Cardiac fibroblast (primary cell): Measurements from ENCODE around the gene CYB5RL.

Source experiments
- DNase-seq, 2 donors: peaks; one replicate each; pipeline versions ENCODE4 v3.0.0 to v3.0.0-alpha.2; 2010; ENCODE audit warnings: low read depth in 2 of 2
- H3K4me3 ChIP-seq, 2 donors: replicated peaks in 1 of 2; 1 replicate in 1 of 2; 2 replicates in 1 of 2; pipeline ENCODE4 v1.5.1; 2011; ENCODE audit warnings: low read depth in 2 of 2, low read length in 2 of 2, mild to moderate bottlenecking in 2 of 2, moderate library complexity in 1 of 2
- CTCF ChIP-seq: IDR thresholded peaks from one replicate; pipeline ENCODE4 v1.5.1; 2011; ENCODE audit warnings: low read depth, mild to moderate bottlenecking, low read length, inconsistent platforms

Gene CYB5RL

GRCh38 chr1:54243022-54243421 is 43.2 kb upstream of the CYB5RL start:
- H3K4me3 ChIP-seq, result no peak overlapping the region
- DNase-seq, result no peak
- no peak for TF ChIP-seq CTCF

- H3K4me3 ChIP-seq, result no peak overlapping the region
- DNase-seq, result no peak
- TF ChIP-seq CTCF, result no peak
Observed at GRCh38 chr1:54241364-54241763, 41.5 kb upstream of the CYB5RL start.

GRCh38 chr1:54240741-54241335 is 41.0 kb upstream of the CYB5RL start:
- TF ChIP-seq CTCF, result no peak
- H3K4me3 ChIP-seq, result no peak overlapping the region
- DNase-seq, result no peak

- H3K4me3 ChIP-seq, result no peak overlapping the region
- no peak for DNase-seq
- no peak for TF ChIP-seq CTCF
Observed at GRCh38 chr1:54239631-54240031, 39.8 kb upstream of the CYB5RL start.

GRCh38 chr1:54239035-54239383 is 39.2 kb upstream of the CYB5RL start:
- no peak for DNase-seq
- TF ChIP-seq CTCF, result no peak
- no peak overlapping the region for H3K4me3 ChIP-seq

- DNase-seq, result no peak
- TF ChIP-seq CTCF, result no peak
- no peak overlapping the region for H3K4me3 ChIP-seq
Observed at GRCh38 chr1:54238353-54239034, 38.7 kb upstream of the CYB5RL start.

GRCh38 chr1:54237586-54237985 is 37.8 kb upstream of the CYB5RL start:
- no peak for DNase-seq
- no peak overlapping the region for H3K4me3 ChIP-seq
- TF ChIP-seq CTCF, result no peak
